GM21529 (cell line): ENCODE results near the gene ANXA6.

ENCODE experiments used
- ATAC-seq: cut with Tn5 transposase; IDR thresholded peaks from one replicate; pipeline ENCODE4 v1.9.1; 2021; ENCODE audit not compliant: unreplicated experiment

ANXA6 gene

DNA sequence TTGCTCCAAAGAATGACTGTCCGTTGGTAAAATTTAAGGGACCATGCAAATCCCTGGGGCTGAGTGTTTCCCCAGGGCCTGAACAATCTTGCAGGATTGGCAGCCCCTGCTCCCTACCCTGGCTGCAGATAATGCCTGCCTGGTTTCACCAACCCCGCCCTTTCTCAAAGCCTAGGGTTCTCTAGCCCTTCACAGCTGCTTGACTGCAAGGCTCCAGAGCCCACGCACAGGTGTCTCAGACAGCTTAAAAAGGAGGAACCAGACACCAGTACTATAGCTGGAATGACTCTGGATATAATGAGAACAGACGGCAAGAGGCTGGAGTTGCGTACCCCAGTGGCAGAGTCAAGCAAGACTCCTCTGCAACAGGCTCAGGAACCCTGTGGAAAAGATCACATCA lies 51.5 kb downstream of the ANXA6 start:
- ATAC-seq, result no peak

DNA sequence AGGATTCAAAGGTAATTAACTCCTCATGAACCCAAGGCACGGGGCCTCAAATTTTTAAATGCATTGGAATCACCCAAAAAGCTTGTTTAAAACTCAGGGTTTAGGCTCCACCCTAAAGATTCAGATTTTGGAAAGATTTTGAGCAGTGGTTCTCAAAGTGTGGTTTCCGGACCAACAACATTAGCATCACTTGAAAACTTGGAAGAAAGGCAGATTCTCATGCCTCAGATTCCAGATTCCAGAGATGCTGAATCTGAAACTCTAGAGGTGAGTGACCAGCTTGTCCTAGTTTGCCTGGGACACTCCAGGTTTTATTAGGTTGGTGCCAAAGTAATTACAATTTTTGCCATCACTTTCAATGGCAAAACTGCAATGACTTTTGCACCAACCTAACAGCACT lies 52.0 kb downstream of the ANXA6 start:
- no peak for ATAC-seq

DNA sequence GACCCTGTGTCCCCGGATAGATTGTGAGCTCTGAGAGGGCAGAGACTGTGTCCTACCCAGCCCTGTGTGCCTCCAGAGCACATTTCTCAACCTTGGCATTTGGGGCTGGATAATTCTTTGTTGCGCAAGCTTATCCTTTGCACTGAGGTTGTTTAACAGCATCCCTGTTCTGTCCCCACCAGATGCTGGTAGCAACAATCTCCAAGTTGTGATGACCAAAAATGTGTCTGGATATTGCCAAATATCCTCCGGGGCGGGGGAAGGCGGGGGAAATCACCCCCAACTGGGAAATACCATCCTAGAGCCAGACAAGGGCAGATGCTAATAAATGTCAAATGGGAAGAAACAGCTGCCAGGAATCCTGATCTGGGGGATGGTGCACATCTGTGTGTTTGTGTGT lies 52.8 kb downstream of the ANXA6 start:
- ATAC-seq, result no peak

DNA sequence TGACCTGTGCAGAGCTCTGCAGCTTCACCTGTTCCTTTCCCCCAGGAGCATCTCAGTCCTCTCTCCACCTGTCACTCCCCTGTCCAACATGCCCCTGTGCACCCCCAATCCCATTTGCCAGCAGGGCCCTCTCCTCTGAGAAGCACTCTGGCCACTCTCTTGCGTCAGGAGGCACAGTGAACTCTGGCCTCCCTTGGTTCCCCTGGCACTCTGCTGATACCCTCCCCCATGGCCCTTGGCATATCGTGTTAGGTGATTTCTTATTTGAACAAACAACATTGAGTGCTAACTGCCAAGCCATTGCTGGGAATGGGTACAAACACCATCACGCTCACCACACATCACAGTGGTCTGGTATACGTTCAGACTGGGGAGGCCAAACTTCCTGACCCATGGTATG lies 55.8 kb downstream of the ANXA6 start:
- ATAC-seq, result no peak

DNA sequence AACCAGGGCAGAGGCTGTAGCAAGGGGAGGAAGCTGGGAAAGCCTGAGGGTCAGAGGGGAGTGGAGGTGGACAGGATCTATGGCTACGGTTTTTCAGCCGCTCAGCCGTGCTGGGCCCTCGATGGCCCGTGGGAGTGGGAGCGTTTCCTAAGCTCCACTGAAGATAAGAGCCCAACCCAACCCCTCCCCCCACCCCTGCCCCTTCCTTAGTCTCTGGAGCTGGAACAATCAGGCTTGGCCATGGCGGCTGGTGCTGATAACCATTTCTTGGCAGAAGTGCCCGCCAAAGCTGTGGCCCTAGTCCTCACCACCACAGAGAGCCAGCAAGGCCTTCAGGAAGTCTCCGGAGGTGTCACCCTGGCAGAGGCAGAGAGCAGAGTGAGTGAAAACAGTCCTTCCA lies 56.4 kb downstream of the ANXA6 start:
- no peak for ATAC-seq

DNA sequence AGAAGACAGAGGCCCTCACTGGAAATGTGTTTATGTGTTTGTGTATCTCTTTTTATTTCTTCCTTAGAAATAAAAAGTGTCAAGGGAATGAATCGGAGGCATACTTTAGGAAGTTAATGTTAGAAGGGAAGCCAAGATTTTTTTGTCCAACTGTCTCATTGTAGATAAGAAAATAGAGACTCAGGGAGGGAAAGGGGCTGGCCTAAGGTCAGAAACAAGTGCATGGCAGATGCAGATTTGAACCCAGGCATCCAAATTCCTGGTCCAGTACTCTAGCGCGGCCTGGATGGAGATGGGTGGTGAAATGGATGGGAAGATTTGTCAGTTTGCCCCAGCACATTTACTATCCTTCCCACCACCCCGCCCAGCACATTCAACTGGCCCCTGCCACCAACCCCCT lies 56.9 kb downstream of the ANXA6 start:
- no peak for ATAC-seq

DNA sequence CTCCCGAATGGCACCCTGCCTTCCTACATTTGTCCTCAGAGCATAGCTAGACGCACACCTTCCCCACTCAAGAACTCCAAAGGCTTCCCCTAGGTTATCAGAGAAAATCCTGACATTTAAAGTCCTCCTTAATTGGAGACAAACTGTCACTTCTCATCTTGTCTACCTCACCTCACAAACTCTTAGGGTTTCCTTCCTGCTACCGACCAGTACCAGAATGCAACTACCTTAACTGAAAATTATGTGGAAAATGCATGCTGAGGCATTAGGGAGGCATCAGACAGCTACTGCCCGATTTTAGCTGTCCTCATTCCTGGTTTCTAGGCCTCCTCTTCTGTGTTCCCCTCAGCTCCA lies 58.8 kb downstream of the ANXA6 start:
- ATAC-seq, result no peak

DNA sequence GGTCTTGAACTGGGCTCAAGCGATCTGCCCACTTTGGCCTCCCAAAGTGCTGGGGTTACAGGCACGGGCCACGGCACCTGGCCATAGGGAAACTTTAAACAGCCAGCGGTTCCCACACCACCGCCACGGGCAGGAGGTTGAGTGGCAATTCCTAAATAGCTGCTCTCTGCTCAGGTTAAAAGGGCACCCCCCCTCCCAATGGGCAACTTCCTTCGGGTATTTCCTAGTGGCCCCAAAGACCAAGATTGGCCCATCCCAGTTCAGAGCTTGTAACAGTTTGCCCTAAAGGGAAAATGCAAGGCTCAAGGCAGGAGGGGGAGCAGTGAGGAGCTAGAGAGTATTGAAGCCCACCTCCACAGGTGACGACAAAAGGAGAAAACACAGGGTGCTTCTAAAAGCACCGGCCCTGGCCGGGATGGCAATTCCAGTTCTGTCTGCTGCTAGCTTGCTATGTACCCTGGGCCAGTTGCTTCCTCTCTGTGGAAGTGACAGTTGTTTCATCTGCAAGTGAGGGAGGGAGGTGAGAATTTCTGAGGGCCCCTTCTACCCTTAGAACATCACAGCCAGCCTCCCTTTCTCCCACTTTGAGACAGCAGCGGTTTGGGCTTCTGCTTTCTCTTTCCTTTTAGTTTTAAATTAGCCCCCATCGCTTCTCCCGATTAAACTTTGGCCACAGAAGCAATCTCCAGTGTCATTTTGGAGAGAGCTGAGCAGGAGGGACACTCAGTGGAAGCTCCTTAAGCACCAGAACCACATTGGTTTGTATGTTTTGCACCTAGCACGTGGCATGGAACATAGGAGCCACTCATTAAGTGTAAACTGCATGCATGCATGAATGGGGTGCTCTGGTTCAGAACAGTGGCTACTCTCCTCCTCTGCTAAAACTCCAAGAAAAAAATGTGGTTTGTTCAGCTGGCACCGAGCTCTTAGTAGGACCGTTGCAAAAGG lies 59.5 kb downstream of the ANXA6 start:
- peak; percentile 54 for ATAC-seq

DNA sequence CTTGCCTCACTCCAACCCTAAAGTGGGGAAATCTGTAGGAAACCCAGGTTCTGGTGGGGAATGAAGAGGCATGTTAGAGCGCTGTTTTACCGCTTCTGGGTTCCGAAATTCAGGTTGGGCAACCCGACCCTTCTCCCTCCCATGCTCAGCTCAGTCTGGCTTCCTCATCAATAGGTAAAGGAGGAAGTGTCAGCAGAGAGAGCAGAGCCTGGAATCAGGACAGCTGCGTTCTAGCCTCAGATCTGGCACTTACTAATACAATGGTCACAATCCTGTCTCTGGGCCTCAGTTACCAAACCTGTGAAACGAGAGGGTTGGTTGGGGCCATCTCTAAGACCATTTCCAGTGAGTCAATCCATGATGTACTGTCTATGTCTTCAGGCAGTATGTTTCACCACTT lies 60.5 kb downstream of the ANXA6 start:
- ATAC-seq, result no peak

DNA sequence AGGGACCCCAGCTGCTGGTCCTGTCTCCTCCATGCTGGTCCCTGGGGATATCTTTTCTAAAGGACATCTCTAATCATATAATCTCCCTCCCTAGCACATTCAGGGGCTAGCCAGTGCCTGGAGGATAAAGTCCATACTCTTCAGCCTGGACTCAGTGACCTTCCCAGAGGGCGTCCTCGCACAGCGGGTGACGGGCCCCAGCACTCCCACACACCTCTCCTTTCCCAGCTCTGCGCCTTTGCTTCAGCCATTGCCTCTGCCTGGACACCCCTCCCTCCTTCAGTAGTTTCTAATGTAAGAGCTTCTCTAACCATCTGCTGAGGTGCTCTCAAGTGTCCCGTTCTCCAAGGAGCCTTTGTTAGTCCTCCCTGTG lies 61.6 kb downstream of the ANXA6 start:
- no peak for ATAC-seq

DNA sequence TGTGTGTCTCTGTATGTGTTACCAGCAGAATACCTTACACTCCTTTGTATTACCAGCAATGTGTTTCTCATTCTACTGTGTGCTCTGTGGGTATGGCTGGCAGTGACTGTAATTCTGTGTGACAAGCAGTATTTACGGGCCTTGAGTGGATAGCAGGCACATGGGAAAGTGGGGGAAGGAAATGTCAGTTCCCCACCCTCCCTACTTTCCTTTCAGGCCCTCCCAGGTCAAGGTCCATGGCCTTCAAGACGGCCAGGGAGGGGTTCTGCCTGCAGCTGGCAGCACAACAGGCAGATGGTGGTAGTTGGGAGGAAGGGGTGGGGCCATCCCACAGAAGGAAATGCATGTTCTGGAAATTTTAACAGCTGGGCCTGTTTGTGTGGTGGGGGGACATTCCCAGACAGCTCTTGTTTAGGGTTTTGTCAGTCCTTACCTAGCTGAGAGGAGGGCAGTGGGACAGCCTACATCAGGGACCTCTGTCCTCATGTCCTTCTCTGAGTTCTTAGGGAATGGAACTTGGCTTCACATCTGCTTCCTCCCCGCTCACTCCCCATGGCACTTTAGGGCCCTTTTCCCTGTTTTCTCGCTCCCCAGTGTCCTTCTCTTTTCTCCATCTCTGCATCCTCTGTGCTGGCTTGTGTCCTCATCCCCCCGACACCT lies 62.1 kb downstream of the ANXA6 start:
- no peak for ATAC-seq

DNA sequence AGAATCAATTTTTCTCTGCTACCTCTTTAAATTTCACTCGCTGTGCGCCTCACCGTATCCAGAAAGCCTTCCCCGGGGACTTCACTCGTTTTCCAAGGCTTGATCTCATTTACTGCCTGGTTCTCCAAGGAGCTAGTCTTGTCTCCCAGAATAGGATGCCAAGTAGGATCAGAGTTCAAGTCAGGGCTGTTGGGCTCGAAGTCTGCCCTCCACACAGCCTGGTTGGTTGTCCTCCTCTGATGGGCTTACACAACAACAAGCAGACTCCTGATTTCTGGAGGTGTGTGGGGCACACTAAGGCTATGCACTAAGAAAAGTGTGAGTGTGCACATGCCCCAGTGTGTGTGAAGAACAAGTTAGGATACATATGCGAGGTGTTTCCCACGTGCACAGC lies 62.7 kb downstream of the ANXA6 start:
- no peak for ATAC-seq

DNA sequence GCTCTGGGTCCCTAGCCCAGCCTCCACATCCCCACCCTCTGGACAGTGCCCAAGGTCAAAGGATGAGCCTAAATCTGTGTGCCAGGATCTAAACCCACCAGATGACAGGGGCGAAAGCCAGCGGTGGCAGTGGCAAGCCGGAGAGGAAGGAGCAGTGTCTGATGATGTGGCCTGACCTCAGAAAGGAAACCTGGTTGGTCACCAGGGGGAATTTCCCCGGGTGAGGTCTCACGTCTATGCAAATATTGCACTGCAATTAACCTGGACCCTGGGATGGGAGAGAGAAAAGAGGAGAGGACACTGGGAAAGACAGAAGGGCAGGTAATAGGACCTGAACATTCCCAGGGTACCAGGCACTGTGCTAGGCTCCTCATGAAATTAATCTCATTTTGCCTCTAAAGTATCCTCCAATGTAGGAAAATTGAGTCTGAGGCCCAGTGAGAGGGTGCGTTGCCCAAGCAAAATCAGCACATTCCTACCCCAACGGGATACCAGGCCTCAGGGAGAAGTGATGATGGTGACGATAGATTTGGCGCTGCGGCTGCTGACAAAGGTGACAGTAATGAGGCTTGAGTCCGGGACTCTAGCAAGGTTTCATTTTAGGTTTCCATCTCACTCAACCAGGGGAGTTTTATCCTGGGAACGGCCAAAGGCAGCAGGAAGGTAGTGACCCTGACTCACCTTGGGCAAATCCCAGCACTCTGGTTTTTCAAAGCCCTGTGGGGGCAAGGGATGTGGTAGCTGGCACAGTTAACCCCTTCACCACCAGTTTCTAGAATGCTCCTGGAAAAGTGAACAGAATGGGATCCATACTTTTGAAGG lies 63.3 kb downstream of the ANXA6 start:
- ATAC-seq, result peak; percentile 67

DNA sequence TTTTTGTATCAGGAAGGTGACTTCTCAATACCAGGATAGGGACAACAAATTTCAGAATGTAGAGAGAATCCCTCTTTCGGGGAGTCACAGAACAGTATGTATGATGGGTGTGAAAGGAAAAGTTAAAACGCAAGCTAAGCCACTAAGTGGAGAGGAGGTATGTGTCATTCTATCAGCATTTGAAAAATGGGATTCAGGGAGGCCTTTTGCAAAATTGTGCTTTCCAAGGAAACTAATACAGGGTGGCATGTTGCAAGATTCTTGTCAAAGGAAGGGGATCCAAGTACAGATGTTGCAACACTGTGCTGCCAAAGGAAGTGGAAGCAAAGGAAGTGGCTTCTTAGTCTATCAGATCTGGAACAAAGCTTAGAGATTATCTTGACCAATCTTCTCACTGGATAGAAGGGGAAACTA lies 64.1 kb downstream of the ANXA6 start:
- peak; percentile 14 for ATAC-seq

DNA sequence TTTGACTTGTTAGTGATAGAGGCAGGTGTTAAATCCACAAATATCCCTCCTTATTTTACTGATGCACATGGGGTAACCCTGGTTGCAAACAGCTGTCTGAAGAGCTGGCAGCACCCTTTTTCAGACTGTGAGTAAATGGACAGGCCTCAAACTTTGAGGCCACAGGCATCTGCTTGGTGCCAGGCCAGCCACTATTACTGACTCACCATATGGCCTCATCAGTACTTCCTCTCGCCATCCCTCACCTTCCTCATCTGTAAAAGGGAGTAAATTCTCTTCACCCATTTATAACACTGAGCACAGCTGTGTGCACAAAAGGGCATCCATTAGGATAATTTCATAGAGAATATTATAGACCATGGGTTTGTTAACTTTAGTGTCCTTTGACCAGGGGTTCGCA lies 64.8 kb downstream of the ANXA6 start:
- ATAC-seq, result no peak

DNA sequence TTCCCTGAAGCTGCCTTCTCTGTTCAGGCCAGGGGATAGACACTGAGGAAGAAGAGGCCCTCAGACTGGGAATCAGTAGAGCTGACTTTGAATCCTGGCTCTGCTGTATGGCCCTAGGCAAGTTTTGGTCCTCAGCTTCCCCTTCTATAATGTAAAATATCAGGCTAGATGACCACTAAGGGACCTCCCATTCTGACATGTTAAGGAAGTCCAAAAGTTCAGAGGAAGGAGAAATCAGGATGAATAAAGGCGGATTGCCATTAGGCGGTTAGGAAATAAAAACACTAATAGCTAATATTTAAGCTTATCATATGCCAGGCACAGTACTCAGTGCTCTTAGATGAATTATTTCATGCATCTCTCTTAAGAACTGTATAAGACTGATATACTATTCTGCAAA lies 67.9 kb downstream of the ANXA6 start:
- ATAC-seq, result no peak

DNA sequence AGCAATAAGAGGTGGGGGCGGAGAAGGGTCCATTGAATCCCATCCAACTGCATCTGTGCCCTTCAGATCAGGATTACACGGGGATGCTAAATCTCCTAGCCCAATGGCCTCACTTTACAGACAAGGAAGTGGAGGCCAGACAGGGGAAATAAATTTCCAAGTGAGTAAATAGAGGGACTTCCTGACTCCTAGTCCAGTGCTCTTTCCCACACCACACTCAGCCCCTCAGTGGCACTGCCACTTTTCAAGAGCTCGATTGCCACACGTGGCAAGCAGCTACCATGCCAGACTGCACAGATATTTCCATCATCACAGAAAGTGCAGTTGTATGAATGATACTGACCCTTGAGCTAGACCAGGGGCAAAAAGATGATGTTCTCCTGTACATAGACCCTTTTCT lies 68.6 kb downstream of the ANXA6 start:
- ATAC-seq, result no peak

DNA sequence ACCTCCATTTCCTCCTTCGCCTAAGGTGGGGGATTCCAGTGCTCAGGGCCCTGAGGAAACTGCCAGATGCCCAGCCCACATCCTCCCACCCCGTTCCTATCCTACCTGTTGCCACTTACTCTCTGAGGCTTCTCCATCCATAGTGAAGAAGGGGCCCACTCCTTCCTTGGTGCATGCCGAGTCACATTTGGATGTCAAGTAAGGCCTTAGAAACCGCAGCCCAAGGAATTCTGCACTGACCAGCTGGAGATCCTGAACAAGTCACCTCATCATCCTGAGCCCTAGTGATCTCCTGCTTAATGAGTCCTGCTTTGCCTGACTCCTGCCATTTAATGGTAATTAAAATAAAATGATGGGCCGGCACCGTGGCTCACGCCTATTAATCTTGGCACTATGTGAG lies 70.1 kb downstream of the ANXA6 start:
- ATAC-seq, result peak; percentile 1

DNA sequence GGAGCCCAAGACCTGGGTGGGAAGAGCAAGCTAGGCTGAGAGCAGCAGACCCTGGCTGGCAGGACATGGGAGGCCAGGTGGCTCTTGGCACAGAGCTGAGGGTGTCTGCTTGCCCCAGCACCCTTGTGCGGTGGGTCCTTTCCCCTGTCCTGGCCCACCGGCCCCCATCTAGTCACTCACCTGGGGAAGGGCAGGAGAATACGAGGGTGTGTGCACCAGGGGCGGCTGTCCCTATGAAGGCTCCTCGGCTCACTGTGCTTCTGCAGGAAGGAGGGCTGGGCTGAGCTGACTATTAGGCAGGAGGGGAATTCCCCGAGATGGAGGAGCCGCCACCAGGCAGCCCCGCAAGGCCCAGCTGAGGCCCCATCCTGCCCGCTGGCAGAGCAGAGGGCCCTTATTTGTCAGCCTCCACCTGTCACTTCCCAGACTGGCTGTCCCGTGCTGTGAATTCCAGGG lies 70.6 kb downstream of the ANXA6 start:
- ATAC-seq, result peak; percentile 70

DNA sequence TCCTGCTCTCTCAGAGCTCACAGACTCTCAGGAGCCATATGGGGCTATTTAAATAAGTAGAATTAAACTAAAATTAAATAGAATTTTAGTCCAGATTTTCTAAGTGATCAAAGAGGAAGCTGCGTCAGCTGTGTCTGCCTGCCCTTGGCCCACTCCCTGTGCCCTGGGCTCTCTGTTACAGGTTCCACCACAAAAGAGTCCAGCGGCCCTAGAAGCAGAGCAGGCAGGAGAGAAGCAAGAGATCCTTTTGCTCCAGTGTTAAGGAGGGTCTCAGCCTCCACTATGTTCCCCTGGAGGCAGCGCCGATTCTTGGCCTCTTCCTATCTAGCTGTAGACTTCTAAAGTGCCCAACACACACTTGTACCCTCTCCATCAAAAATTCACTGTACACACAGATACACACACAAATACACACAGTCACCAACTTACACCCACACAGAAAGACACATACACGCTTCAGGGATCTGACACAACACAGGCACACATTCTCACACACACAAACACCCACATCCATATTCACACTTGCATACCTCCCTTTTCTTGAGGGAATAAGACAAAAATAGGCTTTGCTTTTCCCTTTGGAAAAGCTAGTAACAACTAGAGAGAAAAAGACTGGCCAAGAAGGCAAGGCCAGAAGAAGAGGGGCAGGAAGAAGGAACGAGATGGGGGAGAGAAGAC lies 71.2 kb downstream of the ANXA6 start:
- ATAC-seq, result peak; percentile 6

DNA sequence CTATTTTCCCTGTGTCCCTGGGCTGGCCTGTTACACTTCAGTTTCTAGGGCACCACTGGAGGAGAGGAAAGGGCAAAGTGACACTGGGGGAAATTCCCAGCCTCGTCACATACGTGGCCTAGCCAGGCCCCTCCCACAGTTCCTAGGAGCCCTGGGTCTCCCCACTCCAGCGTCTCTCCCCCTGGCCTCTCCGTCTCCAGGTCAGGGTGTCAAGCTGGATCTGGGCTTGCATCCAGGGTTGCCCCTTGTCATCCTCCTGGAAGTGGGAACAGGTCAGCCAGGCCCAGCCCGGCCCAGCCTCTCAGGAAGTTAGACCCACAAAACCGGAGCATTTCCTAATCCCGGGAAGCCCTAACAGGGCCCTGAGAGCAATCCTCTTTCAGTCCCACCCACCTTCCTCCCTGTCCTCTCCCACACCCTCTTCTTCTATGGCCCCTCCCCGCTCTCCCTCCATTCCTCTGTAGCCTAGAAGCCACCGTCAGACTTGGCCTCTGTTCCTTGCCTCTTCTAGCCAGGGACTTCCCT lies 72.0 kb downstream of the ANXA6 start:
- ATAC-seq, result peak; percentile 18
